ENCODE data around the gene SNAPC3. TPM values are rescaled to one million over a fixed set of nuclear protein-coding genes. Genes with fewer than 3 reads are reported as not detected.
A peak's percentile ranks its signal among the peaks of the same experiment; 100 is the strongest.

SNAPC3 gene
- total and polyA plus RNA-seq, 2 donors from 2014 or later, result 16.3 to 27.2 TPM

DNA sequence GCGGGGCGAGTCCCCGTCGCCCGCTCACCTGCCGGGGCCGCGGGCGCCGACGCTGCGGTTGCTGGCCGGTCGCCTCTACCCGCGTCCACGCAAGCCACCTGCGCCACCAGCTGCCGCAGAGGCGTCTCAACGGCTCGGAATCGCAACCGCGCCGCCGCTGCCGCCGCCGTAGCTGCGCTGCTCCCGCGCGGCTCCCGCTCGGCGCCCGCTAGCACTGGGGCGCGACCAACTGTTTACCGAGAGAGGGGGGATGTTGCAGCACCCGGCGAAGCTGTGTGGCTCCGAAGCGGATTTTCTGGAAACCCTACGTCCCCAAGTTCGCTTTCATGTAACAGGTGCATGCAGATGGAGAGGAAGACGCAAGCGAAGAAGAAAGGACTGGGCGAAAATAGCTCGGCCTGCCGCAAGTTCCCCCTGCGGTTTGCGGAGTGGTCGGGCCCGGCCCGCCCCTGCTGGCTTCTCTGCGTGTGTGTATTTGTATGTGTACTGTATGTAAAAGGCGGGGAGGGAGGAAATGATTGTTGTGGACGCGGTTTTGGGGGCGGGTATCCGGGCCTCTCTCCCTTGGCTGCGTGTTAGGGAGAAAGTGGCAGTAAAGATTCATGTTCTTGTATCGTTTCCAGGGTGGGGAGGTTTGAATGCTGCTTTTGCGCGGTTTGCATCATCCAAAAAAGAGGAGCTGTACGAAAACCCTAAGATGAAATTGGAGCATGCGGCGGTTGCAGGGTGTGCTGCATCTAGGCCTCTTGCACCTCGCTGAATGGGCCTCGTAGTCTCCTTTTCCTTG lies 88.3 kb downstream of the SNAPC3 start, which contains the start of gene PSIP1:
Gene PSIP1, minus strand, starts transcription at position 182 of the 787 bp plus-strand sequence. CDS start 782 bp downstream, outside the sequence.
- no peak for FAIRE-seq
- Histone ChIP-seq H3K4me1 (ENCODE audit: control insufficient read depth in 2 of 3, insufficient read depth in 2 of 3, low read depth in 1 of 3, low read length in 3 of 3) (peaks cover 0 to 3% (median 0%) of the 10 kb centered on the region in 3 donors), H3K27ac (ENCODE audit: low read depth in 2 of 2, low read length in 2 of 2) (peak within 1 kb of the TSS; percentile 94), H3K27me3 (ENCODE audit: control insufficient read depth, insufficient read depth, low read length) (no peaks in the 10 kb centered on the region), H3K9me3 (ENCODE audit: control insufficient read depth in 2 of 3, insufficient read depth in 1 of 3, low read length in 3 of 3) (no peaks in the 10 kb centered on the region), H3K9ac (ENCODE audit: low read length in 3 of 3) (peak within 1 kb of the TSS; percentile 63 to 93 (median 78)), H3K4me3 (ENCODE audit: low read length in 3 of 3) (peak within 1 kb of the TSS; percentile 78 to 91 (median 85)), H3K36me3 (ENCODE audit: control insufficient read depth in 2 of 3, insufficient read depth in 3 of 3, low read length in 3 of 3) (peaks cover 0 to 3% (median 3%) of the 10 kb centered on the region in 3 donors)
- intact Hi-C loops (cut with DNase I), result no loop called here
- DNase-seq, result peak; percentile 88 to 95 (median 92)
- TF ChIP-seq, protein P1, sequence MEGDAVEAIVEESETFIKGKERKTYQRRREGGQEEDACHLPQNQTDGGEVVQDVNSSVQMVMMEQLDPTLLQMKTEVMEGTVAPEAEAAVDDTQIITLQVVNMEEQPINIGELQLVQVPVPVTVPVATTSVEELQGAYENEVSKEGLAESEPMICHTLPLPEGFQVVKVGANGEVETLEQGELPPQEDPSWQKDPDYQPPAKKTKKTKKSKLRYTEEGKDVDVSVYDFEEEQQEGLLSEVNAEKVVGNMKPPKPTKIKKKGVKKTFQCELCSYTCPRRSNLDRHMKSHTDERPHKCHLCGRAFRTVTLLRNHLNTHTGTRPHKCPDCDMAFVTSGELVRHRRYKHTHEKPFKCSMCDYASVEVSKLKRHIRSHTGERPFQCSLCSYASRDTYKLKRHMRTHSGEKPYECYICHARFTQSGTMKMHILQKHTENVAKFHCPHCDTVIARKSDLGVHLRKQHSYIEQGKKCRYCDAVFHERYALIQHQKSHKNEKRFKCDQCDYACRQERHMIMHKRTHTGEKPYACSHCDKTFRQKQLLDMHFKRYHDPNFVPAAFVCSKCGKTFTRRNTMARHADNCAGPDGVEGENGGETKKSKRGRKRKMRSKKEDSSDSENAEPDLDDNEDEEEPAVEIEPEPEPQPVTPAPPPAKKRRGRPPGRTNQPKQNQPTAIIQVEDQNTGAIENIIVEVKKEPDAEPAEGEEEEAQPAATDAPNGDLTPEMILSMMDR (IDR thresholded peaks at IDR 0.05; ENCODE audit: borderline replicate concordance, extremely low read depth, insufficient read depth), result no peak

Other genes with a start within 250 kb of the SNAPC3 start
- 22.0 TPM for gene TTC39B, start 115.7 kb upstream of the SNAPC3 start, total RNA-seq
- 4.9 TPM for gene TTC39B, start 115.7 kb upstream of the SNAPC3 start, polyA plus RNA-seq (ENCODE audit: insufficient read depth, low read depth, low replicate concordance)
- 43.9 TPM for gene PSIP1, start 88.1 kb downstream of the SNAPC3 start, total RNA-seq
- 31.1 TPM for gene PSIP1, start 88.1 kb downstream of the SNAPC3 start, polyA plus RNA-seq (ENCODE audit: insufficient read depth, low read depth, low replicate concordance)
- gene CCDC171, start 130.2 kb downstream of the SNAPC3 start, total RNA-seq, result 5.1 TPM
- 1.2 TPM for gene CCDC171, start 130.2 kb downstream of the SNAPC3 start, polyA plus RNA-seq (ENCODE audit: insufficient read depth, low read depth, low replicate concordance)

Data from kidney (tissue), 14 donors.